GM15510 (cell line): Measurements from ENCODE around the gene CBLC.
A peak's percentile ranks its signal among the peaks of the same experiment; 100 is the strongest.

Experiments used
- POLR2A ChIP-seq: IDR thresholded peaks from 3 replicates; pipeline ENCODE4 v1.6.1; 2011; ENCODE audit warnings: borderline replicate concordance; ENCODE audit not compliant: insufficient read length; ENCODE audit errors: extremely low read depth

Gene CBLC

GRCh38 chr19:44752816-44753625, 24.7 kb upstream of the CBLC start:
- TF ChIP-seq POLR2A: peak; percentile 50

GRCh38 chr19:44753626-44753931, 24.1 kb upstream of the CBLC start:
- no peak for TF ChIP-seq POLR2A

- TF ChIP-seq POLR2A: peak; percentile 66
Measured at GRCh38 chr19:44753932-44754749, 23.5 kb upstream of the CBLC start.

- TF ChIP-seq POLR2A: no peak
Measured at GRCh38 chr19:44754750-44755080, 23.0 kb upstream of the CBLC start.

GRCh38 chr19:44755219-44755618, 22.5 kb upstream of the CBLC start:
- TF ChIP-seq POLR2A: no peak

- no peak for TF ChIP-seq POLR2A
Measured at GRCh38 chr19:44756089-44756562, 21.6 kb upstream of the CBLC start.

- no peak for TF ChIP-seq POLR2A
Measured at GRCh38 chr19:44757057-44757734, 20.5 kb upstream of the CBLC start.

- no peak for TF ChIP-seq POLR2A
Measured at GRCh38 chr19:44757735-44758505, 19.8 kb upstream of the CBLC start.

- no peak for TF ChIP-seq POLR2A
Measured at GRCh38 chr19:44758596-44758995, 19.1 kb upstream of the CBLC start.

- no peak for TF ChIP-seq POLR2A
Measured at GRCh38 chr19:44759083-44759804, 18.4 kb upstream of the CBLC start.

GRCh38 chr19:44762038-44762437, 15.7 kb upstream of the CBLC start:
- no peak for TF ChIP-seq POLR2A

- no peak for TF ChIP-seq POLR2A
Measured at GRCh38 chr19:44765033-44765948, 12.4 kb upstream of the CBLC start.

- TF ChIP-seq POLR2A: no peak
Measured at GRCh38 chr19:44765949-44766335, 11.7 kb upstream of the CBLC start.
